ENCODE data around the gene ABTB1. TPM values are rescaled to one million over a fixed set of nuclear protein-coding genes. Genes with fewer than 3 reads are reported as not detected.

The ABTB1 gene
- total RNA-seq, 1 donor from 2014 or later, result 16.0 TPM

GRCh38 chr3:127720985-127721935, 48.5 kb downstream of the ABTB1 start:
- peaks cover 2% of the 10 kb centered on the region for H3K36me3 ChIP-seq (ENCODE audit: control insufficient read depth, insufficient read depth, low read length)
- no peaks in the 10 kb centered on the region for H3K27me3 ChIP-seq (ENCODE audit: control insufficient read depth, insufficient read depth, low read length)
- TF ChIP-seq, protein P1, sequence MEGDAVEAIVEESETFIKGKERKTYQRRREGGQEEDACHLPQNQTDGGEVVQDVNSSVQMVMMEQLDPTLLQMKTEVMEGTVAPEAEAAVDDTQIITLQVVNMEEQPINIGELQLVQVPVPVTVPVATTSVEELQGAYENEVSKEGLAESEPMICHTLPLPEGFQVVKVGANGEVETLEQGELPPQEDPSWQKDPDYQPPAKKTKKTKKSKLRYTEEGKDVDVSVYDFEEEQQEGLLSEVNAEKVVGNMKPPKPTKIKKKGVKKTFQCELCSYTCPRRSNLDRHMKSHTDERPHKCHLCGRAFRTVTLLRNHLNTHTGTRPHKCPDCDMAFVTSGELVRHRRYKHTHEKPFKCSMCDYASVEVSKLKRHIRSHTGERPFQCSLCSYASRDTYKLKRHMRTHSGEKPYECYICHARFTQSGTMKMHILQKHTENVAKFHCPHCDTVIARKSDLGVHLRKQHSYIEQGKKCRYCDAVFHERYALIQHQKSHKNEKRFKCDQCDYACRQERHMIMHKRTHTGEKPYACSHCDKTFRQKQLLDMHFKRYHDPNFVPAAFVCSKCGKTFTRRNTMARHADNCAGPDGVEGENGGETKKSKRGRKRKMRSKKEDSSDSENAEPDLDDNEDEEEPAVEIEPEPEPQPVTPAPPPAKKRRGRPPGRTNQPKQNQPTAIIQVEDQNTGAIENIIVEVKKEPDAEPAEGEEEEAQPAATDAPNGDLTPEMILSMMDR (IDR thresholded peaks at IDR 0.05; ENCODE audit: insufficient read depth, low read length, poor library complexity, severe bottlenecking), result no peak
- no peak overlapping the region for H3K4me3 ChIP-seq (ENCODE audit: low read depth, low read length)
- no peak for DNase-seq (ENCODE audit: low read depth)

DNA sequence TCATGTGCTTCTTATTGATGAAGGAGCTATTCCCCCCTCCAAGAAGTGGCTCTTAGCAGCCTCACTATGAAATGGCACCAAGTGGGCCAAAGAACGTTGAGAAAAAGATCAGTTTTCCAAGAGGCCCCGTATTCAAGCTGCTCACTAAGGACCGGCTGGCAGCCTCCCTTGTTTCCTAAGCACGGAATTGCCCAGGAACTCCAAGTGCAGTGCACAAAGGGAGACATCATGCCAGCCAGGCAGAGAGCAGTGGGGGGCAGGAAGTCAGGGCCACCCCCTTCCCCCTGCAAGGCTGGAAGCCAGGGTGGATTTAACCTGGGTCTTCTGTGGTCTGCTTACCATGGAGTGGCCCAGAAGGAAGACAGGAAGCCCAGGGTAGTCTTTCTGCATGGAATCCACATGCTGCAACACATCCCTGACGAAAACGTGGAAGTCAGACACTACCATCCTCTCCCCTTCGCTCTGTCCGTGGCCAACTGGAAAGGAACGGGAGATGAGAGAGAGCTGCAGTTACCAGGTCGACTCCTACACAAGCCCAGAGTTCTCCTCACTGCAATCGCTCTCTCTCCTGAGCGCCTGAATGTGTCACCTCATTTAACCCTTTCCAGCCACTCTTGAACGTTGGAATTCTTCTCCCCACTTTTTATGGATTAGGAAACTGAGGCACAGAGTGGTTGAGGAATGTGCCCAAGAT, 49.5 kb downstream of the ABTB1 start:
- TF ChIP-seq, protein P1 (IDR thresholded peaks at IDR 0.05; ENCODE audit: insufficient read depth, low read length, poor library complexity, severe bottlenecking), result no peak
- Histone ChIP-seq H3K36me3 (ENCODE audit: control insufficient read depth, insufficient read depth, low read length) (peaks cover 2% of the 10 kb centered on the region), H3K27me3 (ENCODE audit: control insufficient read depth, insufficient read depth, low read length) (no peaks in the 10 kb centered on the region), H3K4me3 (ENCODE audit: low read depth, low read length) (no peak overlapping the region)
- DNase-seq (ENCODE audit: low read depth), result no peak

DNA sequence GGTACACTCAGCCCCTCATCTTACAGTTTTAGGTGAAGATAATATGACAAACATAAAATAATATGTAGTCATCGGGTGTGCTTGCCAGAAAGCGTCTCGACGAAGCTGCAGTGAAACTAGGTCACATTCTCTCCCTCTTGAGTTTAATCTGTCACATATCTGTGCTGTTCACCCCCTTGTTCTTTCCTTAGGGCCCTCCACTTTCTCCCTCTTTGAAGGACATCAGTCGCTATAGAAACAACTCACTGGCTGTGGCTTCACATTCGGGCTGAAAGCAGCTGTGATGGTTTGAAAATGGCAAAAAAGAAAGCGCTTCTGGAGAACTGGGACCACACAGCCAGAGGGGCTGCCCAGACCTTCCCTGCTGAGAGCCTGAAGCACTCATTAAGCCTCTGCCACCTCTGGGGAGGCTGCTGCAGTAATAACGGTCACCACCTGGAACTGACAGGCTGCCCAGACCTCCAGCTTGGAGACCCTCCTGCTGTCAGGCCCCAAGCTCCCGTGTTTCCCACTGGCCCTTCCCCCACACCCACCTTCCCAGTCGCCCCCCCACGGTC, 50.3 kb downstream of the ABTB1 start:
- Histone ChIP-seq H3K4me3 (ENCODE audit: low read depth, low read length) (no peak overlapping the region), H3K36me3 (ENCODE audit: control insufficient read depth, insufficient read depth, low read length) (peaks cover 2% of the 10 kb centered on the region), H3K27me3 (ENCODE audit: control insufficient read depth, insufficient read depth, low read length) (no peaks in the 10 kb centered on the region)
- TF ChIP-seq, protein P1 (IDR thresholded peaks at IDR 0.05; ENCODE audit: insufficient read depth, low read length, poor library complexity, severe bottlenecking), result no peak
- DNase-seq (ENCODE audit: low read depth), result no peak

DNA sequence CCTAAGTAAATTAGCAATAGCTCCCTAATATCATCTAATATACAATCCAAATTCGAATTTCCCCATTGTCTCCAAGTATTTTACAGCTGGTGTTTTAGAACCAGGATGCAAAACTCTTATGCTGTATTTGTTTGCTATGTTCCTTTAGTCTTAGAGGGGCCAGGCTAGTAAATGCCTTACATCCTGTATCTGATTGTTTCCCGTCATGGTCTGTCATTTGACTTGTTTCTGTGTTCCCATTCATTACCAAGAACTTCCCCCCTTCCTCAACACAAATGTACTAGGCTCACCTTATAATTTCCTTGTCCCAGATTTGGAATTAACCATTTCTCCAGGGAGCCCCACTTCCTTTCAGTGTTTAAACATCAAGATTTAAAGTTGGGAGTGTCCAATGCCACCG, 54.1 kb downstream of the ABTB1 start:
- DNase-seq (ENCODE audit: low read depth), result no peak
- peaks cover 2% of the 10 kb centered on the region for H3K36me3 ChIP-seq (ENCODE audit: control insufficient read depth, insufficient read depth, low read length)
- H3K27me3 ChIP-seq (ENCODE audit: control insufficient read depth, insufficient read depth, low read length), result no peaks in the 10 kb centered on the region
- TF ChIP-seq, protein P1 (IDR thresholded peaks at IDR 0.05; ENCODE audit: insufficient read depth, low read length, poor library complexity, severe bottlenecking), result no peak
- H3K4me3 ChIP-seq (ENCODE audit: low read depth, low read length), result no peak overlapping the region

DNA sequence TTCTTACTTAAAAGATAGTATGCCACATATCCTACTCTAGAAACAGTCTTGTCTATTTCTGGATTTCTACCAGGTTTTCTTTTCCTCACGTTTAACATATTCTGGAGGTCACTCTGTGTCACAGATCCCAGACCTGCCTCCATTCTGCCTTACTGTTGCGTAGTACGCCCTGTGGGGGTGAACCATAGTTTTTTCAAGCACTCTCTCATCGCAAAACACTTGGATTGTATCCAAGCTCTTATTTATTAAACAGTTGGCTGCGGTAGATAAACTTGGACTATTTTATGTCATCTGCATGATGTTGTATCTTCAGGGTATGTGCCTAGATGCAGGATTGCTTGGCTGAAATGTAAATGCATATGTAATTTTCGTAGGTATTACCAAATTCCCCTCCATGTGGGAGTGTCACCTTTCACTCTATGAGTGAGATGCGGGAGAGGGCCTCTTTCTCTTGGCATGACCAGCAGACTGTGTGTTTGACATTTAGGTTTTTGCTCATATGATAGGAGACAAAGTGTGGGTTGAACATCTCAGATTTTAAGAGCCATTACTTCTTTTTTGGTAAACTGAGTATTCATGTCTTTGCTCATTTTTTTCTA, 55.8 kb downstream of the ABTB1 start:
- TF ChIP-seq, protein P1 (IDR thresholded peaks at IDR 0.05; ENCODE audit: insufficient read depth, low read length, poor library complexity, severe bottlenecking), result no peak
- no peak overlapping the region for H3K4me3 ChIP-seq (ENCODE audit: low read depth, low read length)
- DNase-seq (ENCODE audit: low read depth), result no peak
- no peaks in the 10 kb centered on the region for H3K27me3 ChIP-seq (ENCODE audit: control insufficient read depth, insufficient read depth, low read length)
- no peaks in the 10 kb centered on the region for H3K36me3 ChIP-seq (ENCODE audit: control insufficient read depth, insufficient read depth, low read length)
